ENCODE measurements around the gene TRAF2. TPM values are rescaled to one million over a fixed set of nuclear protein-coding genes. Genes with fewer than 3 reads are reported as not detected.

TRAF2 gene
- total RNA-seq, 1 donor from 2014 or later: 16.4 TPM

Other genes with a start within 250 kb of the TRAF2 start
- gene EGFL7, start 223.6 kb upstream of the TRAF2 start, total RNA-seq: 109 TPM
- gene AGPAT2, start 199.1 kb upstream of the TRAF2 start, total RNA-seq: 52.2 TPM
- gene DIPK1B, start 173.9 kb upstream of the TRAF2 start, total RNA-seq: 6.6 TPM
- 40.6 TPM for gene LCN10, start 143.6 kb upstream of the TRAF2 start, total RNA-seq
- 62.8 TPM for gene LCN6, start 138.0 kb upstream of the TRAF2 start, total RNA-seq
- gene LCN8, start 128.3 kb upstream of the TRAF2 start, total RNA-seq: not detected
- not detected for gene LCN15, start 122.0 kb upstream of the TRAF2 start, total RNA-seq
- gene TMEM141, start 95.2 kb upstream of the TRAF2 start, total RNA-seq: 80.8 TPM
- 0.18 TPM for gene CCDC183, start 90.2 kb upstream of the TRAF2 start, total RNA-seq
- 60.2 TPM for gene RABL6, start 78.6 kb upstream of the TRAF2 start, total RNA-seq
- gene AJM1, start 44.0 kb upstream of the TRAF2 start, total RNA-seq: 4.8 TPM
- 109 TPM for gene PHPT1, start 37.1 kb upstream of the TRAF2 start, total RNA-seq
- 10.7 TPM for gene MAMDC4, start 34.2 kb upstream of the TRAF2 start, total RNA-seq
- gene EDF1, start 20.2 kb upstream of the TRAF2 start, total RNA-seq: 338 TPM
- 62.4 TPM for gene FBXW5, start 58.2 kb downstream of the TRAF2 start, total RNA-seq
- gene C8G, start 58.7 kb downstream of the TRAF2 start, total RNA-seq: 1.6 TPM
- gene LCN12, start 65.8 kb downstream of the TRAF2 start, total RNA-seq: 3.4 TPM
- 111 TPM for gene PTGDS, start 91.0 kb downstream of the TRAF2 start, total RNA-seq
- gene LCNL1, start 96.5 kb downstream of the TRAF2 start, total RNA-seq: 1.7 TPM
- 51.5 TPM for gene PAXX, start 105.9 kb downstream of the TRAF2 start, total RNA-seq
- gene CLIC3, start 110.1 kb downstream of the TRAF2 start, total RNA-seq: 3.6 TPM
- gene ABCA2, start 141.7 kb downstream of the TRAF2 start, total RNA-seq: 25.7 TPM
- not detected for gene FUT7, start 145.6 kb downstream of the TRAF2 start, total RNA-seq
- 138 TPM for gene NPDC1, start 159.7 kb downstream of the TRAF2 start, total RNA-seq
- 1.3 TPM for gene ENTPD2, start 167.5 kb downstream of the TRAF2 start, total RNA-seq
- 1.6 TPM for gene SAPCD2, start 184.0 kb downstream of the TRAF2 start, total RNA-seq
- gene UAP1L1, start 191.0 kb downstream of the TRAF2 start, total RNA-seq: 12.7 TPM
- gene MAN1B1, start 200.5 kb downstream of the TRAF2 start, total RNA-seq: 57.8 TPM
- gene DPP7, start 228.2 kb downstream of the TRAF2 start, total RNA-seq: 157 TPM

All from ureter (tissue), 1 donor.